Activated CD8-positive, alpha-beta T cell treated with anti-CD3 and anti-CD28 coated beads, Interleukin-2, amount 10 ng/mL, durations not matched to agents 7 days and 5 days (primary cell): Measurements from ENCODE around the gene SFT2D2. TPM values are rescaled to one million over a fixed set of nuclear protein-coding genes. Genes with fewer than 3 reads are reported as not detected.
"Not testable (repeated sequence)": the region's sequence is repeated elsewhere in the genome, so short reads cannot be mapped to it uniquely, and the experiment has no call there.

Experiments used
- ATAC-seq: fragments of 150-1000 bp; cut with Tn5 transposase; one replicate; pipeline ENCODE4 v1.10.0; 2021; ENCODE audit warnings: moderate library complexity
- CTCF ChIA-PET: fragments of 350-600 bp; sonication (Branson Sonifier 250); formaldehyde crosslinking; loops from one replicate; lab custom pipeline; 2021; ENCODE audit warnings: antibody characterized with exemption; lab: Charles Lee
- POLR2A ChIA-PET: fragments of 350-600 bp; sonication (Branson Sonifier 250); formaldehyde crosslinking; loops from one replicate; lab custom pipeline; 2021; ENCODE audit warnings: antibody characterized with exemption; lab: Charles Lee
- DNase-seq: peaks from one replicate; pipeline ENCODE4 v3.0.0-alpha.2; 2020
- H3K27ac Mint-ChIP-seq: one replicate; pipeline ENCODE4 v1.8.0; 2021; ENCODE audit warnings: mild to moderate bottlenecking, mixed read lengths
- H3K27me3 Mint-ChIP-seq: one replicate; pipeline ENCODE4 v1.8.0; 2021; ENCODE audit warnings: low read depth, mixed read lengths
- H3K36me3 Mint-ChIP-seq: one replicate; pipeline ENCODE4 v1.8.0; 2021; ENCODE audit warnings: low read depth, mixed read lengths
- H3K4me1 Mint-ChIP-seq: one replicate; pipeline ENCODE4 v1.8.0; 2021; ENCODE audit warnings: low read depth, mixed read lengths
- H3K4me3 Mint-ChIP-seq: one replicate; pipeline ENCODE4 v1.8.0; 2021; ENCODE audit warnings: mild to moderate bottlenecking, mixed read lengths
- H3K9me3 Mint-ChIP-seq: one replicate; pipeline ENCODE4 v1.8.0; 2022; ENCODE audit warnings: mixed read lengths; ENCODE audit not compliant: insufficient read depth
- total RNA-seq, 2 experiments: library from RNA; stranded (reverse); gene quantifications; one replicate each; pipeline ENCODE4 v1.2.3, GENCODE V29; 2021

The SFT2D2 gene
- total RNA-seq, 2 experiments from 2014 or later = 60.2 to 65.6 TPM

DNA sequence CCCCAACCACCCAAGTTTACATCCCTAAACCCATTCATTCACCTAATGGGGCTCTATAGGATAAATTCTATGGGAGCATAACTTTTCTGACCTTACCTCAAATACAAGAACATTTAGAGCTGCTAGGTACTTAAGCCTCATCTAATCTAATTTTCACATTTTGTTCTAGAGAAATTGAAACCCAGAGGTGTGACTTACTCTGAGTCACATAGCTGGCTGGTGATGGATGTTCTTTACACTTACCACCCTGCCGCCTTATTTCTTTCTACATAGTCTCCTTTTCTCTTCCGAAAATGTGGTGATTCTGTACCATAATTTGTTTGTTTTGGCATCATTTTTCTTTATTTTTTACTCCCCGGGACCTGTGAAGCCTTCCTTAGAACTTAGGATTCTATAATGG lies 26.7 kb upstream of the SFT2D2 start:
- Mint-ChIP-seq H3K9me3 (no peaks in the 10 kb centered on the region), H3K36me3 (peaks cover 58% of the 10 kb centered on the region), H3K4me3 (no peak overlapping the region), H3K4me1 (no peaks in the 10 kb centered on the region), H3K27me3 (no peaks in the 10 kb centered on the region), H3K27ac (no peak overlapping the region)
- ChIA-PET CTCF (interaction anchor here (0.7 to 1.4 kb wide), 3 partner anchors 16 to 117 kb away, joined by 3 to 4 read pairs (median 4); no protein-coding TSS in a partner anchor), POLR2A (no interaction called here)
- DNase-seq = no peak
- ATAC-seq = no peak

DNA sequence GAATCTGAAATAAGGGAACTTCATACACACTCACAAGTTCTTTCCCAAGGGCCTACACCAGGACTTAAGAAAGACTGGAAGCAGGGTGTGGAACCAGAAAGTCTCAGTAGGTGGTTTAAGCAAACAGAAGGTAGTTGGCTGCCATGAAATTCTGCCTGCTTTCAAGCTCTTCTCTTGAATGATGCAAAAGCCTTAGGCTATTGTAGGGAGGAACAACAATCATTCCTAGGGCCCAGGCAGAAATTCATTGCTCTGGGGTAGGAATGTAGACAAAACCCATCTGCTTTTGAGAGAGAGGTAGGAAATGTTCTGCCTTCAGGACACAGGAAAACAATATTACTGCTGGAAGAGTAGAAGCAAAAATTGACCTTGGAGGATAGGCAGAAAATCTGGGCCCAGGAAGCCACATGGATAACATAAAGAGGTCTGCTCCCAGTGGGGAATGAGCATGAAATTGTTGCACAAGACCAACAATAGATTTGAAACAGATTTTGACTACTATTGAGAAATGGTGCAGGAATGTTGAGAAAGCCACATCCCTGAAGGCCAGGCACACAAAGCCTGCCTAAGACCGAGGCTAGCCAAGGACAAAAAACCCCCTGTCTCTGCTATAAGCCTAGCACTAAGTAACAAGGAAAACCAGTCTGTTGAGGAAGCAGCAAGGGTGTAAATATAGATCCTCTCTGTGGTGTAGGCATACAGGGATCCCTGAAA lies 22.7 kb upstream of the SFT2D2 start:
- Mint-ChIP-seq H3K27me3 (no peaks in the 10 kb centered on the region), H3K4me3 (no peak overlapping the region), H3K36me3 (peaks cover 48% of the 10 kb centered on the region), H3K4me1 (no peaks in the 10 kb centered on the region), H3K27ac (no peak overlapping the region), H3K9me3 (no peaks in the 10 kb centered on the region)
- POLR2A ChIA-PET = interaction anchor here (1.0 kb wide), 1 partner anchor 15 kb away, joined by 3 read pairs; no protein-coding TSS in a partner anchor
- CTCF ChIA-PET = no interaction called here
- DNase-seq = no peak
- no peak for ATAC-seq

- ATAC-seq (no peak), DNase-seq (no peak)
- Mint-ChIP-seq H3K27me3 (no peaks in the 10 kb centered on the region), H3K4me3 (no peak overlapping the region), H3K9me3 (no peaks in the 10 kb centered on the region), H3K4me1 (no peaks in the 10 kb centered on the region), H3K27ac (no peak overlapping the region), H3K36me3 (peaks cover 30% of the 10 kb centered on the region)
- POLR2A ChIA-PET = no interaction called here
- CTCF ChIA-PET = no interaction called here
Observed at GRCh38 chr1:168206111-168206510, 19.7 kb upstream of the SFT2D2 start.

- H3K27ac Mint-ChIP-seq, DNase-seq, H3K9me3 Mint-ChIP-seq, CTCF ChIA-PET, H3K27me3 Mint-ChIP-seq, ATAC-seq, H3K4me3 Mint-ChIP-seq, H3K4me1 Mint-ChIP-seq, POLR2A ChIA-PET: not testable (repeated sequence)
- H3K36me3 Mint-ChIP-seq = peaks cover 21% of the 10 kb centered on the region
Observed at GRCh38 chr1:168207673-168208072, 18.1 kb upstream of the SFT2D2 start.

GRCh38 chr1:168210312-168210711 lies 15.5 kb upstream of the SFT2D2 start:
- Mint-ChIP-seq H3K27me3 (peaks cover 3% of the 10 kb centered on the region), H3K36me3 (peaks cover 6% of the 10 kb centered on the region), H3K4me3 (no peak overlapping the region), H3K4me1 (no peaks in the 10 kb centered on the region), H3K27ac (no peak overlapping the region), H3K9me3 (no peaks in the 10 kb centered on the region)
- ChIA-PET CTCF (no interaction called here), POLR2A (interaction anchor here (0.5 kb wide), 1 partner anchor 8 kb away, joined by 3 read pairs; no protein-coding TSS in a partner anchor)
- no peak for DNase-seq
- no peak for ATAC-seq

DNA sequence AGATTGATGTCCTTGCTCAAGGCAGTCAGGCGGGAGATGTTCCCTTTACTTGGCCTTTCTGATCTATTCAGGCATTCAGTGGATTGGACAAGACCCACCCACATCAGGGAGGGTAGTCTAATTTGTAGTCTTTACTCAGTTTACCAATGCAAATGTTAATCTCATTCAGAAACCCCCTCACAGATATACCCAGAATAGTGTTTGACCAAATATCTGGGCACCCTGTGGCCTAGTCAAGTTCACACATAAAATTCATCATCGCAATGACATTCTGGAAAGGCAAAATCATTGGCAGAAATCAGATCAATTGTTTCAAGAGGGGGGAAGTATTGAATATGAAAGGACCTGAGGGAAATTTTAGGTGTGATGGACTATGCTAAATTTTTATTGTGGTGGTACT lies 12.5 kb upstream of the SFT2D2 start:
- H3K4me1 Mint-ChIP-seq = no peaks in the 10 kb centered on the region
- ChIA-PET CTCF (no interaction called here), POLR2A (no interaction called here)
- peaks cover 2% of the 10 kb centered on the region for H3K36me3 Mint-ChIP-seq
- H3K4me3 Mint-ChIP-seq = no peak overlapping the region
- H3K9me3 Mint-ChIP-seq = no peaks in the 10 kb centered on the region
- peaks cover 3% of the 10 kb centered on the region for H3K27me3 Mint-ChIP-seq
- DNase-seq (no peak), ATAC-seq (no peak)
- H3K27ac Mint-ChIP-seq = no peak overlapping the region

- Mint-ChIP-seq H3K27me3 (peaks cover 3% of the 10 kb centered on the region), H3K27ac (no peak overlapping the region), H3K36me3 (no peaks in the 10 kb centered on the region), H3K9me3 (no peaks in the 10 kb centered on the region), H3K4me3 (no peak overlapping the region), H3K4me1 (no peaks in the 10 kb centered on the region)
- DNase-seq = no peak
- ChIA-PET POLR2A (no interaction called here), CTCF (interaction anchor here (2.2 kb wide), 1 partner anchor 19 kb away, joined by 7 read pairs; no protein-coding TSS in a partner anchor)
- no peak for ATAC-seq
Observed at GRCh38 chr1:168216171-168216570, 9.6 kb upstream of the SFT2D2 start.

GRCh38 chr1:168217664-168218063 lies 8.1 kb upstream of the SFT2D2 start:
- Mint-ChIP-seq H3K36me3 (no peaks in the 10 kb centered on the region), H3K9me3 (no peaks in the 10 kb centered on the region), H3K27ac (no peak overlapping the region), H3K4me3 (no peak overlapping the region), H3K27me3 (peaks cover 3% of the 10 kb centered on the region), H3K4me1 (no peaks in the 10 kb centered on the region)
- no peak for DNase-seq
- POLR2A ChIA-PET = interaction anchor here (0.7 to 1.0 kb wide), 2 partner anchors 8 to 9 kb away, joined by 3 to 4 read pairs; no protein-coding TSS in a partner anchor
- no peak for ATAC-seq
- CTCF ChIA-PET = interaction anchor here (1.3 to 1.4 kb wide), 2 partner anchors 18 to 135 kb away, joined by 3 to 6 read pairs; no protein-coding TSS in a partner anchor

DNA sequence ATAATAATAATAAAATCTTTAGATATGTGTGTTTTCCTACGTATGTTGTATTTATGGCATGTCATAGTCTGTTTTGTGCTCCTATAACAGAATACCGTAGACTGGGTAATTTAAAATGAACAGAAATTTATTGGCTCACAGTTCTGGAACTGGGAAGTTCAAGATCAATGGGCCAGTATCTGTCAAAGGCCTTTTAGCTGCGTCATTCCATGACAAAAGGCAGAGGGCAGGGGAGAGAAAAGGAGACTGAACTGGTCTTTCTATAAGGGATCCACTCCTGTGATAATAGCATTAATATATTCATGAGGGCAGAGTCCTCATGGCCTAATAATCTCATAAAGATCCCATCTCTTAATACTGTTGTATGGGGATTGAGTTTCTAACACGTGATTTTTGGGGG lies 7.1 kb upstream of the SFT2D2 start:
- Mint-ChIP-seq H3K9me3 (no peaks in the 10 kb centered on the region), H3K27me3 (peaks cover 6% of the 10 kb centered on the region), H3K4me1 (no peaks in the 10 kb centered on the region), H3K4me3 (no peak overlapping the region), H3K36me3 (no peaks in the 10 kb centered on the region), H3K27ac (no peak overlapping the region)
- ChIA-PET CTCF (interaction anchor here (1.3 to 1.4 kb wide), 2 partner anchors 17 to 136 kb away, joined by 3 to 6 read pairs; no protein-coding TSS in a partner anchor), POLR2A (interaction anchor here (0.7 to 1.0 kb wide), 2 partner anchors 8 to 9 kb away, joined by 3 to 4 read pairs; no protein-coding TSS in a partner anchor)
- ATAC-seq (no peak), DNase-seq (no peak)

DNA sequence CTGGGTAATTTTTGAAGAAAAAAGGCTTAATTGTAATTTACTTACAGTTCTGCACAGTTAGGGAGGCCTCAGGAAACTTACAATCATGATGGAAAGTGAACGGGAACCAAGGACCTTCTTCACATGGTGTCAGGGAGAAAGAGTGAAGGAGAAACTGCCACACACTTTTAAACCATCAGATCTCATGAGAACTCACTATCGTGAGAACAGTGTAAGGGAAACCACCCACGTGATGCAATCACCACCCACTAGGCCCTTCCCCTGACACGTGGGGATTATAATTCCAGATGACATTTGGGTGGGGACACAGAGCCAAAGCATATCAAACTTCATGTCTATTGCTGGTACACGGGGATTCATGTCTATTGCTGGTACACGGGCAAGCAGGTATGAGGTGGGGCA lies 5.3 kb upstream of the SFT2D2 start:
- CTCF ChIA-PET = interaction anchor here (1.5 kb wide), 1 partner anchor 15 kb away, joined by 5 read pairs; no protein-coding TSS in a partner anchor
- no peak overlapping the region for H3K4me3 Mint-ChIP-seq
- no peak overlapping the region for H3K27ac Mint-ChIP-seq
- H3K36me3 Mint-ChIP-seq = no peaks in the 10 kb centered on the region
- H3K9me3 Mint-ChIP-seq = no peaks in the 10 kb centered on the region
- peaks cover 14% of the 10 kb centered on the region for H3K4me1 Mint-ChIP-seq
- POLR2A ChIA-PET = no interaction called here
- no peak for ATAC-seq
- peaks cover 3% of the 10 kb centered on the region for H3K27me3 Mint-ChIP-seq
- DNase-seq = no peak

DNA sequence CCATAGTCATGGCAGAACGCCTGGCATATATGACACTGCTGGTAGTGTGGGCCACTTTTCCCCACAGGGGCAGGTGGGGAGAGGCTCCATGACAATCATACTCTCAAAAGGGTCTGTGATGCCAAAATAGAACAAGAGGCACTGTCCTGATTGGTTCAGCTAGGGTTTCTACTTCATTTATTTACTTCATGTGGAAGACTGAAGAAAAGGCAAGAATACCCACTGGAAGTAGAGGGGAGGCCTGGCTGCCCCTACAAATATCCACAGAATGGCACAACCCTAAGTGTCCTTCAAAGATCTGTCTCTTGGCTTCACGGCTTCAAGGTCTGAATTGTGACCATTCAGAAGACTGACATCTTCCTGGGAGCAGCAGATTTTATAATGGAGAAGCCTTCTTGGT lies 4.5 kb upstream of the SFT2D2 start:
- Mint-ChIP-seq H3K36me3 (no peaks in the 10 kb centered on the region), H3K9me3 (no peaks in the 10 kb centered on the region), H3K27ac (no peak overlapping the region), H3K4me3 (no peak overlapping the region), H3K27me3 (peaks cover 3% of the 10 kb centered on the region), H3K4me1 (peaks cover 16% of the 10 kb centered on the region)
- ATAC-seq (no peak), DNase-seq (no peak)
- CTCF ChIA-PET = interaction anchor here (1.5 kb wide), 1 partner anchor 14 kb away, joined by 5 read pairs; no protein-coding TSS in a partner anchor
- POLR2A ChIA-PET = no interaction called here

GRCh38 chr1:168223261-168223660 lies 2.5 kb upstream of the SFT2D2 start:
- peaks cover 29% of the 10 kb centered on the region for H3K4me1 Mint-ChIP-seq
- CTCF ChIA-PET = no interaction called here
- POLR2A ChIA-PET = no interaction called here
- ATAC-seq (no peak), DNase-seq (no peak)
- no peak overlapping the region for H3K4me3 Mint-ChIP-seq
- no peak overlapping the region for H3K27ac Mint-ChIP-seq
- peaks cover 3% of the 10 kb centered on the region for H3K27me3 Mint-ChIP-seq
- H3K36me3 Mint-ChIP-seq = peaks cover 14% of the 10 kb centered on the region
- H3K9me3 Mint-ChIP-seq = no peaks in the 10 kb centered on the region
